ENCODE data around the gene NT5DC2.

The NT5DC2 gene

DNA sequence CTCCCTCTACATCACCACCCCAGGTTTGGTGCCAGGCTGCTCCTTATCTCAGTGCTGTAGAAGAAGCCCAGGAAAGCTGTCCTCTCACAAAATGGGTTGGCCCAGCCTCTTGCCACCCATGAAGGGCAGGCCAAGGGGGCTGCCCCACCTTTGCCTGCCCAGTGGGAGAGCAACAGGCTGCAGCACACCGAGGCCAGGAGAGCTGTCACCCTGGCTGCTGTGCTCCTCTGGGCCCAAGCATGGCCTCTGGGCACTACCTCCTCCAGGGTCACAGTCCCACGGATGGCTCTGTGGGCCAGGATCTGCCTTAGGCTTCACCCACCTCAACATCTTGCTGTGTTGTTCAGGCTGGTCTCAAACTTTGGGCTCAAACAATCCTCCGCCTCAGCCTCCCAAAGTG lies 44.9 kb downstream of the NT5DC2 start:
- no peak for FAIRE-seq
- TF ChIP-seq POLR2A (IDR thresholded peaks at IDR 0.05; ENCODE audit: low read depth, low read length), result no peak
- DNase-seq (ENCODE audit: insufficient read length, low spot score), result no peak

- no peak for FAIRE-seq
- TF ChIP-seq POLR2A (IDR thresholded peaks at IDR 0.05; ENCODE audit: low read depth, low read length), result no peak
- DNase-seq (ENCODE audit: insufficient read length, low spot score), result no peak
Measured at GRCh38 chr3:52487788-52488691, 45.6 kb downstream of the NT5DC2 start.

GRCh38 chr3:52487050-52487787 lies 46.4 kb downstream of the NT5DC2 start:
- FAIRE-seq (no peak), DNase-seq (ENCODE audit: insufficient read length, low spot score) (no peak)
- no peak for TF ChIP-seq POLR2A (IDR thresholded peaks at IDR 0.05; ENCODE audit: low read depth, low read length)

GRCh38 chr3:52484680-52485461 lies 48.8 kb downstream of the NT5DC2 start:
- FAIRE-seq, result no peak
- DNase-seq (ENCODE audit: insufficient read length, low spot score), result no peak
- TF ChIP-seq POLR2A (IDR thresholded peaks at IDR 0.05; ENCODE audit: low read depth, low read length), result no peak

- DNase-seq (ENCODE audit: insufficient read length, low spot score) (no peak), FAIRE-seq (no peak)
- TF ChIP-seq POLR2A (IDR thresholded peaks at IDR 0.05; ENCODE audit: low read depth, low read length), result no peak
Measured at GRCh38 chr3:52483577-52484381, 49.9 kb downstream of the NT5DC2 start.

DNA sequence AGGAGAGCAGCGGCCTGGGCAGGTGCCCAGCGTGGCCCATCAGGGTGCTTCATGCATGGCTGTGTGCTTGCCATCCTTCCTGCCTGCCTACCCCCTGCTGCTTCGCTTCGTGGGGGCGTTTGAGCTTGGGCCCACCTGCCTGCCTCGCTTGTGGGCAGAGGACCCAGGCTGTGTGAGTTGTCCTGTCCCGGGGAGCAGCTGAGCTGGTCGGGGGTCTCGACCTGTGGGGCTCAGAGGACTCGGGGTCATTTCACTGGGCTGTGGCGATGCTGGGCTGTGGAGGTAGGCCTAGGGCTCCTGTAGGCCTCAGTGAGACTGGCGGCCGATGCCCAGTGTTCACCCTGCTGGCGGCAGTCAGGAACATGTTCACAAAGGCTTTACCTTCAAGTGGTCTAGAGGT lies 50.6 kb downstream of the NT5DC2 start:
- TF ChIP-seq POLR2A (IDR thresholded peaks at IDR 0.05; ENCODE audit: low read depth, low read length), result no peak
- DNase-seq (ENCODE audit: insufficient read length, low spot score) (no peak), FAIRE-seq (no peak)

DNA sequence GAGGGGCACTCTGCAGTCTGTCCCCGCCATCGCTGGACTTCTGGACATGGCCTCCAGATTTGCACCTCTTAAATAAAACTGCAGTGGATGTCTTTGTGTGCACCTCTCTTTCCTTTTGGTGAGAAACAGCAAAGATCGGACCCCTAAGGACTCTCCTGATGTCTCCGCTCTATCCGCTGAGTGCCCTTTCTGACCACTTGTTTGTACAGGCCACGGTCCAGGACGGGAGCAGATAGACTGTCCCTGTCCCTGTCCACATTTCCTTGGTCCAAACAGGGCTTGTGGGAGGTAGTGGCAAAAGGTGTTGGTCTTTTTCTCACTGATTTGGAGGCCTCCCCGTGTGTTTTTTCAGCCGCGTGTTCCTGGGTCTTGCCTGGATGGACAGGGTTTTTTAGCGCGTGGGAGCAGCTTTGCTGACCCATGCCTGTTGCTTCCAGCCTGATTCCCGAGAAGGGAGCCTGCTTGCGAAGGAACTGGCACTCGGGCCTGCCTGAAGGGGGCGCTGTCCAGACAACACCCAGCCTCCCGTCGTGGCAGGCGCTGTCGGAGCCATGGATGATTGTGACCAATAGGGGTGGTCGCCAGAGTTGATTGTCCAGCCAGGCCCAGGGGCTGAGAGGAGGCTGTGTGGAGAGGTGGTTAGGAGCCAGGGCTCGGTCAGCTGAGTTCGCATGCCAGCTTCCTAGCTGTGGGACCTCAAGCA lies 51.7 kb downstream of the NT5DC2 start:
- no peak for FAIRE-seq
- TF ChIP-seq POLR2A (IDR thresholded peaks at IDR 0.05; ENCODE audit: low read depth, low read length), result no peak
- DNase-seq (ENCODE audit: insufficient read length, low spot score), result no peak

GRCh38 chr3:52480768-52481715 lies 52.6 kb downstream of the NT5DC2 start:
- no peak for TF ChIP-seq POLR2A (IDR thresholded peaks at IDR 0.05; ENCODE audit: low read depth, low read length)
- FAIRE-seq (no peak), DNase-seq (ENCODE audit: insufficient read length, low spot score) (no peak)

DNA sequence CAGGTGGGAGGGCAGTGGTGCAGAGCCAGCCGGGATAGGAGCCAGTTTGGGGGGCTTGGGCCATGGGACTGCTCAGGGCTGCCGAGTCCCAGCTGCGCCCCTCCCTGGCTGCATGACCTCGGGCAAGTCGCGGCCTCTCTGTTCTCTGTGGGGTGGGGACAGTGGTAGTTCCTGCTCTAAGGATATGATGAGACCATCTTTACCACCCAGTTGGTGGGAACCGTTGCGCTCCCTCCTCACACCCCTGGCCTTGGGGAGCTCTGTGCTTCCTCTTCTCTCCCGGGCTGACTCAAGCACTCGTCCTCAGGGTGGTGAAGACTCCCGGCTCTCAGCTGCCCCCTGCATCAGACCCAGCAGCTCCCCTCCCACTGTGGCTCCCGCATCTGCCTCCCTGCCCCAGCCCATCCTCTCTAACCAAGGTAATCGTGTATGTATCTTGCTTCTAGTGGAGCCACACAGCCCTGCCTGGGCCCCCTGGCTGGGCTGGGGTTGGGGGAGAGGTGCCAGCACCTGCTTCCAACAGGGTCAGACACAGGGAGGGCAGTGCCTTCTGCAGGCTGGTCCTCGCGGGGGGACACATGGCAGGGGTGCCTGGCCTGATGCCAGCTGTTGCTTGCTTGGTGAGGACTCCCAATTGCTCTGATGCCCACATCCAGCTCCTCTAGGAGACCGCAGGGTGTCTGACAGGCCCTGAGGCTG lies 53.6 kb downstream of the NT5DC2 start:
- TF ChIP-seq POLR2A (IDR thresholded peaks at IDR 0.05; ENCODE audit: low read depth, low read length), result no peak
- FAIRE-seq (no peak), DNase-seq (ENCODE audit: insufficient read length, low spot score) (no peak)

- FAIRE-seq (no peak), DNase-seq (ENCODE audit: insufficient read length, low spot score) (no peak)
- no peak for TF ChIP-seq POLR2A (IDR thresholded peaks at IDR 0.05; ENCODE audit: low read depth, low read length)
Measured at GRCh38 chr3:52479037-52479876, 54.4 kb downstream of the NT5DC2 start.

GRCh38 chr3:52477796-52478095 lies 55.9 kb downstream of the NT5DC2 start:
- TF ChIP-seq POLR2A (IDR thresholded peaks at IDR 0.05; ENCODE audit: low read depth, low read length), result no peak
- FAIRE-seq (no peak), DNase-seq (ENCODE audit: insufficient read length, low spot score) (no peak)

Measured in H54 (cell line).